Forelimb muscle (tissue), 1 donor: ENCODE data around the gene CCDC80. TPM values are rescaled to one million over a fixed set of nuclear protein-coding genes. Genes with fewer than 3 reads are reported as not detected.

Experiments
- DNase-seq: peaks from one replicate; pipeline ENCODE4 v3.0.0-alpha.2; 2013; ENCODE audit warnings: low read depth
- polyA plus RNA-seq: library from polyadenylated mRNA; unstranded; fragments of 120-200 nt; gene quantifications from one replicate; pipeline ENCODE4 v1.2.1, GENCODE V29; 2013; ENCODE audit not compliant: insufficient read length

Gene CCDC80, protein sequence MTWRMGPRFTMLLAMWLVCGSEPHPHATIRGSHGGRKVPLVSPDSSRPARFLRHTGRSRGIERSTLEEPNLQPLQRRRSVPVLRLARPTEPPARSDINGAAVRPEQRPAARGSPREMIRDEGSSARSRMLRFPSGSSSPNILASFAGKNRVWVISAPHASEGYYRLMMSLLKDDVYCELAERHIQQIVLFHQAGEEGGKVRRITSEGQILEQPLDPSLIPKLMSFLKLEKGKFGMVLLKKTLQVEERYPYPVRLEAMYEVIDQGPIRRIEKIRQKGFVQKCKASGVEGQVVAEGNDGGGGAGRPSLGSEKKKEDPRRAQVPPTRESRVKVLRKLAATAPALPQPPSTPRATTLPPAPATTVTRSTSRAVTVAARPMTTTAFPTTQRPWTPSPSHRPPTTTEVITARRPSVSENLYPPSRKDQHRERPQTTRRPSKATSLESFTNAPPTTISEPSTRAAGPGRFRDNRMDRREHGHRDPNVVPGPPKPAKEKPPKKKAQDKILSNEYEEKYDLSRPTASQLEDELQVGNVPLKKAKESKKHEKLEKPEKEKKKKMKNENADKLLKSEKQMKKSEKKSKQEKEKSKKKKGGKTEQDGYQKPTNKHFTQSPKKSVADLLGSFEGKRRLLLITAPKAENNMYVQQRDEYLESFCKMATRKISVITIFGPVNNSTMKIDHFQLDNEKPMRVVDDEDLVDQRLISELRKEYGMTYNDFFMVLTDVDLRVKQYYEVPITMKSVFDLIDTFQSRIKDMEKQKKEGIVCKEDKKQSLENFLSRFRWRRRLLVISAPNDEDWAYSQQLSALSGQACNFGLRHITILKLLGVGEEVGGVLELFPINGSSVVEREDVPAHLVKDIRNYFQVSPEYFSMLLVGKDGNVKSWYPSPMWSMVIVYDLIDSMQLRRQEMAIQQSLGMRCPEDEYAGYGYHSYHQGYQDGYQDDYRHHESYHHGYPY
- 67.9 TPM for polyA plus RNA-seq

DNA sequence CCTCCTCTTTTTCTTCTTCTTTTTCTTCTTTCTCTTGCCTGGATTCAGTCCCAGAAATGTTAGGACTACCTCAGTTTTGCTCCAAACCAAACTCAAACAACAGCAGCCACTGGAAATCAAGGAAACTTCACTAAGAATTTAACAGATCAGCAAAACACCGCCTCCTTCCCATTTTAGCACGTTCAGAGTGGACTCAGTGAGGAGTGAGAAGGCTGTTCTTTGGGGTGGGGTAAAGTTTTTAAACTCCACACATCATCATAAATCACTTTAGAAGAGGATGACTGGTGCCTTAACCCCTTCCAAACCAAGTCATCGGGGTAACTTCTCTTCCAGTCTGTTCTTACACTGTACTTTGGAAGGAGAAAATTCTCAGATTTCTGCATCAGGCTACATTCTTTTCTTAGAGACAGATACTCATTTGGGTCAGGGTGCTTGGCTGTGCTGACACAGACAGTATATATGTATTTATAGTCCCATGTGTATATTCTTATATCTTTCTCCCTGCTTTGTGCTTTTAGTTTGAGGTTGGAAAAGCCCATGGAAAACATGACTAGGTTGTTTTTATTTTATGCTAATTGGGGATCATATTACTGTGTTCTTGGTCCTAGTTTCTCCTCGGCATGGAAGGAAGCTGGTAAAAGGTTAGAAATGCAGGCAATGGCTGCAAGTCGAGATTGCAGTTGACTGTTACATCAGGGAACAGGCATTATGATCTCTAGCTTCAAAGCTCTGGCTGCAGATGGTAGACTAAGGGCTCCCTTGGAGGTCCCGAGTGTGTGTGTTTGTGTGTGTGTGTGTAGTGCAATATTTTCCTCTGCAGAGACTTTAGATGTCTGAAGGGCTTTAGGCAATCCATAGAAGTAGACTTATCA, at the start of gene CCDC80:
CCDC80 (minus strand) TSS at position 214 of the 872 bp plus-strand sequence. CDS start 1,238 bp downstream, outside the sequence.
- peak; percentile 61 for DNase-seq

DNA sequence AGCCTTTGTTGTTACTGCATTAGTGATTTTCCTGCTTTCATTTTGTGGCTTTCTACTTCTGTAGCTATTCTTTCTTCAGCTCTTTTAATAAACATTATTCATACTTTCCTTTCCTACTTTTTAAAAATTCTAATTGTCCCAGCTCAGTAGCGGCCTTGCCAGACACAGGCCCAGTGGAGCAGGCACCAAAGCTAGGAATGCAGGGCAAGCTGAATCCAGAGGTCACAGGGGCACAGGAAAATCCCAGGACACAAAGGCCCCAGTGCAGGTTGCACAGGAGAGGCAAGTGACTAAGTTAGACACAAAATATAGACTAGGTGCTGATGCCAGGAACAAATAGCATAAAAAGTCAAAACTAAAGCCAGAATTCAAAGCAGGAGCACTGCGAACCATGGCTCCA, 49.0 kb upstream of the CCDC80 start:
- DNase-seq: no peak

DNA sequence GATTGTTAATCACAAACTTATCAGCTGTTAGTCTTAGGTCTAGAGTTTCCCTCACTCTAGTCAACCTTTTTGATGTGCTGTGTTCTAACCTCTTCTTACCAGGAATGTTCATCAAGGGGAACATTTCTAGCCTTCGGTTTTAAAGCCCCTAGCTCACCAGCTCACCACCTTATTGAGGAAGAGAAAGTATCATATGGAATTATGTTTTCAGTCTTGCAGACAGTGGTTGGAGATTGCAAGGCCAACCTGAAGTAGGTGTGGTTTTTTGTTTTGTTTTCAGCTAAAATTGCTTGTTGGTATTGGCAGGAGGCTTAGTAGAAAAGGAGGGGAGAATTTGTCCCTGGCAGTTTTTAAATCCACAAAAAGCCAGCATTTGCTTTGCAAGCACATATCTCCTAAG, 48.4 kb upstream of the CCDC80 start:
- no peak for DNase-seq

DNA sequence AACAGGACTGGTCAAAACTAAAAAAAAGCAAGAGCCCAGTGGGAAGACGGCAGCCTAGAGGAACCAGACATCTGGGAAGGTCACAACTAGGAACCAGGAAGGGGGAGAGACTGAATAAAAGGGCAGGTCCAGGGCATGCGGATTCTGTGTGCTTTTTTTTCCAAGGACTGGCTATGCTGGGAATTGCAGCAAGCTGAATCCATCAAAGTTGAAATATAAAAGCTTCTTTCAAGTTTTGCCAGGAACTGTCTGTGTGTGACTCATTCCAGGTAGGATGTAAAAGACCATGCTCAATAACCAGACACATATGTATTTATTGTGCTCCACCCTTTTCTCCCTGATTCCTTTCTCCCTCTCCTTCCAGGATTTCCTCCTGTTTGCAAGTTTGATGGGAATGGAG, 47.9 kb upstream of the CCDC80 start:
- DNase-seq: no peak

DNA sequence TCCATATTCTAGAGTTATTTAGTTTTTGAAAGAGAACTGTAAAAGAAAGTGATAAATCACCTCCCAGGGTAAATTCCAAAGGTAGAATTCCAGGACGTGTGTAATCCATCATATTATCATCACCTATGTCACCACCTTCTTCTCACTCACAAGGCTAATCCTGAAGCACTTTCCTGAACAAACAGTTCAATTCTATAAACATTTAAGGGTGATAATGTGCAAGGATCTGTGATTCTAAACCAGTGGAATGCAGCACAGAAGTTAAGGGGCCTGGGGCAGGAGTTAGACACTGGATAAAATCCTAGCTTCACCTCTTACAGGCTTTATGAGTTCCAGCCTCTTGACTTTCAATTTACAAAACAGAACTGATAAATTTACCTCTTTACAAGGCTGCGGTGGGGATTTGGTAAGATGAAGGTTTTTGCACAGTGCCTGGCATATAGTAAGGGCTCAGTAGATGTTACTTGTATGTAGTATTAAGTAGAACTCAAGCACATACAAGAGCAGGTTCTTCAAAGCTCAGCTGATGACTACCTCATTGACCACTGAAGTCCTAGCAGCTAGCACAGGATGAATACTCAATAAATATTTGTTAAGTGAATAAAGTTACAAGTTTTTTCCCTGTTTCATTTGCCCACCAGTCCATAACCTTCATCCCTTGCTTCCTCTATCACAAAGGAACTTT, 47.3 kb upstream of the CCDC80 start:
- DNase-seq: no peak

DNA sequence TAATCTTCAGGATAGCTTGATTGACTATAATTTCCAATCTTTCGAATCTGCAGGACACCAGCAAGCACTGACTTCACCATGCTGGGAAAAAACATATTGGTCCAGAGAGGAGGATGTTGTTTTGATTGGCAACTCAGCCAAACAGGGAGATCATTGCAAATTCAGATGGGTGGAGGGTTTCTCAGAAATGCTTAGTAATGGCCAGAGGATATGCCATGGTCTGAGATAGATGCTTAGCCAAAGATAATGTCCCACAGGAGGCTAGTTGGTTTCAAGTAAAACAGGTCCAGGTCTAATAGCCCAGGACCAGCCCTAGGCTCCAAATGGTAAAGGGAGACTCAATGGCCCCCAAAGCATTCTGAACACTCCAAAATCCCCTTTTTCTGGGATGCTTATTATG, 46.7 kb upstream of the CCDC80 start:
- no peak for DNase-seq

DNA sequence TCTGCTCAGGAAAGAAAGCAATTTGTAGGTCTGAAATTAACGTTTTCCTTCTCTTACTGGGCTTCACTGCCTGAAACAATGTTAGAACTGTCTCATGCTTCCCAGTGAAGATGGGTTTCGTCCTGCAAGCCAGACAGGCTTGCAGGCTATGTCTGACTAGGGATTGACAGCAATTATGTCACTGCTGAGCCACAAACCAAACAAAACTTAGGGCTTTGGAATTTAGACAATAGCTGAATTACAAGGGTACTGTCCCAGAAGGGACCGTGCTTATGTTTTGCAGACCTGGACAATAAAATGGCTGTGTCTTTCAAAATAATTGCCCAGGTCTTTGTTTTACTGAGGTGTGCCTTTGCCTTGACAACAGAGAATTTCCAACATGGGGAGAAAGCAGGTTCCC, 46.3 kb upstream of the CCDC80 start:
- no peak for DNase-seq

DNA sequence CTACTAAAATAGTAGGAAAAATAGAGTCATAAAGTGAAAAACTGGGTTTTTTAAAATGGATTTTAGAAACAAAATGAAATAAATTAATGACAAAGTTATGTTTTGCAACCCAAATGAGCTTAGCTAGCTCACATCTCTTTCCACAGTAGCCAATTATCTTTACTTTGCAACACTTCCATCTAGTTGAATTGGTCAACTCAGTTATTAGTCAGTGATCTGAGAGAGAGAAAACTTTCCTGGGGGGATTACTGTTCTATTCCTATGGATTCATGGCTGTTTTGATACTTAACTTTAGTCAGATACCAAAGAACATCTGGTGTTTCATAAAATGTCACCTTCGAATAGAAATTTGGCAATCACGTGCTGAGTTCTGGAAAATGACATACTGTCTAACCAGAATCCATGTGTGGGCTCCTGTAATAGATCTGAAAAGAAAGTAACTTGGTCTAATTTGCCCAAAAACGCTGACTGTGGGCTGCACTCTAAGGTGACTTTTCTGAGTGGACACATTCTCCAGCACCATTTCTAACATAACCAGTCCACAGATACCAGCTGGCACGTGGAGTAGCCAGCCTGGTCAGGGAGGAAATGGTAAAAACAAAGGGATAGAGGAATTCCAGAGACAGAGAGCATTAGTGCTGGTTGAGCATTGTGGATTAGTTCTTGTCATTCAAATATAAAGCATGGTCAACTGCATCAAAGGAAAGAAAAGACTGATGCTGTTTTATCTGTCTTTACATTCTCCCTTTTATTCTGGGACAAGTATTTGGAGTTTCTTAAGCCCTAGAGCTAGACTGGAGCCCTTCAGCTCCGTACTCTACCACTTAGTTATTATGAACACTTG, 45.2 kb upstream of the CCDC80 start:
- no peak for DNase-seq

DNA sequence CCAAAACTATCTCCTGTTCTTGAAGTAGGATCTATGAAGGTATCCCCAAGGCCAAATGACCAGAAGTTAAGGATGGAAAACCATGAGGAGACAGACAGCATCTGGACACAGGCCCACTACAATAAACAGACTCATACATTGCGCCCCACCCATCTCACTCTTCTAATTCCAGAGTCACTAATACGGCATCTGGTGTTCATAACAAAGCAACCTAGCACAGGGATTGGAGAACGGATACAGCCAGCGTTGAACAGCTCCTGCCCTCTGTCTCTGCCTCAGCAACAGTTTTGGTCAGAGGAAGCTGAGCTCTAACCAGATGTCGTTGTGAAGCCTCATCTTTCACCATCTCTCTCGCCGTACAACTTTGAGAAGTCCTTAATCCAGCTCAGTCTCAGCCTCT, 44.5 kb upstream of the CCDC80 start:
- no peak for DNase-seq

DNA sequence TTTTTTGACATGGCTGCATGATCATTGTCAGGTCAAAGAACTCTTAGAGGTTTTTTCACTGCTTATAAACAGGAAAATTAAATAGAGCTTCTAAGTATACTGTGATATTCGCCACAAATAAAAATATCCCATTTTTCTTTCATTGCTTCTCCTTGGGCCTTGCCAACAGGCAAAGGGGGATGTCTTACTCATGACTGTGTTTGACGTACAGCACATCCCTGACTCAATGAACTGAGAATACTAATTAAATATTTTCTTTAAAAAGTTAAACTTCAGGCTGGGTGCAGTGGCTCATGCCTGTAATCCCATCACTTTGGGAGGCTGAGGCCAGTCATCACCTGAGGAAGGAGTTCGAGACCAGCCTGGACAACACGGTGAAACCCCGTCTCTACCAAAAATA, 41.4 kb upstream of the CCDC80 start:
- DNase-seq: no peak

DNA sequence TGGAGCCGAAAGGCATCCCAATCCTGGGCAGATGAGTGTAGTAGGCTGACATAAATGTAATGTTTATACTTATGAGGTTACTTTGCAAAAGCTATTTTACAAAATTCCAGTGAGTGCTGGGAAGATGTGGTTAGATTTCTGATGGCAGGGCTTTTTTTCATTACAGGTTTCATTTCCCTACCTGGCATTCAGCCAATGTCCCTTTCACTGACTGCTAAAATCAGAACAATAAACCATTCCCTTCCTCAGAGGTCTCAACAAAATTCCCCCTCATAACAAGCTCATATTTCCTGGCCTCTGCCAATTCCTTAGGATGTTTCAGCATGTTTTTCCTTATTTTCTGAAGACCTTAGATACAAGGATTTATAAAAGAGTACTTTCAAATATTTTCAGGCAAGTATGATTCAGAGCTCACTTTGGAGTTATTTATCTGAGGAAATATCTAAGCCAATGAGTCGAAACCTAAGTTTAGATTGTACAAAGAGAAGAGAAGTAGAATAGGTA, 40.9 kb upstream of the CCDC80 start:
- no peak for DNase-seq

DNA sequence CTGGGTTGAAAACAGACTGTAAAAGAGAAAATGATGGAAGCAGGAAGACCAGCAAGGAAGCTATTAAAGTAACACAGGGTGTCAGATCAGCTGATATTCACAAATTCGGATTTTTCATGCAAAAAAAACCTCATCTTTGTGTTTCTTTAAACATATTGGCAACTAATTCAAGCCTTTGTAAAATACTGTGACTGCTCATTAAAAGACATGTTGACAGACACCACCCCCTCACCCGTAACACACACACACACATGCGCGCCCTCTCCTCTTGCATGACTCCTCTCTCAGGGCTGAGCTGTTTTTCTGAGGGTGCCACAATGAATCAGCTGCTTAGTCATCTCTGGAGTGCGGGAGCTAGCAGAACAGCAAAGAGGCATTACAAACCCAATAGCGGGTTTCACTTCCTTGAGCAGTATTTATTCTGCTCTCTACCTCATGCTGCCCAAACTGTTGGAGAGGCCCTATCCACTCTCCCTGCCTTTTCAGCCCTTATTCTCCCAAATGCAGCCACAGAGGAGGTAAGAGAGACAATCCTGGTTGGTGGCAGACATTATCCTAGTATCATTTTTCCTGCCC, 35.8 kb upstream of the CCDC80 start:
- peak; percentile 19 for DNase-seq

DNA sequence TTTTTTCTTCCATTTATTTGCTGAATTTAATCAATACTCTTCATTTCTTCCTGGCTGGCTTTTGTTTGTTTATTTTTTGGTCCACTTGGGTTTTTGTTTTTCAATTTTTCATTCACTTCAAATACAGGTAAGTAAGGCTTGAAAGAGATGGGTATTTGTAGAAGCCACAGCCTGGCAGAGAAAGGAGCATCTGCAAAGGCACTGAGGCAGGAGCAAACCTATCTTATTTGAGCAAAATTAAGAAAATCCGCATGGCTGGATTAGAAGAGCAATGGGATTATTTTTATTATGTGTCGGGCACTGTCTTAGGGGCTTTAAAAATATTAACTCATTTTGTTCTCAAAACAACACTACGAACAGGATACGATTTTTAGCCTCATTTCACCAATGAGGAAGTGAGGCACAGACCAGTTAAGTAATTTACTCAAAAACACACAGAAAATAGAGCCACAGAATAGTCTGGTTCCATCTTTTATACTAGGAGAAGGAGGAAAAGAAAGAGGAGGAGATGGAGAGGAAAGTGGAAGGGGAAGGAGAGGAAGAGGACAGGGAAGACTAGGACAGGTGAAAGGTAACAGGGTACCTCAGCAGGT, 35.1 kb upstream of the CCDC80 start:
- no peak for DNase-seq

DNA sequence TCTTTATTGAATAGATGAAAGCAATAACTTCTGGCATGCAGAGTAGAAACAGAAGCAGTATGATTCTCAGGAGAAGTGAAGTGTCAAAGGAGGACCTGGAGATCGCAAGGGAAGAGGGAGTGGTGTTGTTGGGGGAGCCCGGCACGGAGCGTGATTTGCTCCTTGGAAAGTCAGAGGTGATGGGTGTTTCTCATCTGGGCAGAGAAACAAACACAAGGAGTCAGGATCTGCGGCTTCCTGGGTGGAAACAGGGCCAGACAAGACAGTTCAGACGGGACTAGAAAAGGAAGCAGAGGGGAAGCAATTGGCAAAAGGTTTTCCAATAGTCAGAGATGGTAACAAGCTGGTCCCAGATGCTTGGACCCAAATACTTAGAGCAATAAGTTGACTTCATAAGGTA, 34.4 kb upstream of the CCDC80 start:
- DNase-seq: no peak

DNA sequence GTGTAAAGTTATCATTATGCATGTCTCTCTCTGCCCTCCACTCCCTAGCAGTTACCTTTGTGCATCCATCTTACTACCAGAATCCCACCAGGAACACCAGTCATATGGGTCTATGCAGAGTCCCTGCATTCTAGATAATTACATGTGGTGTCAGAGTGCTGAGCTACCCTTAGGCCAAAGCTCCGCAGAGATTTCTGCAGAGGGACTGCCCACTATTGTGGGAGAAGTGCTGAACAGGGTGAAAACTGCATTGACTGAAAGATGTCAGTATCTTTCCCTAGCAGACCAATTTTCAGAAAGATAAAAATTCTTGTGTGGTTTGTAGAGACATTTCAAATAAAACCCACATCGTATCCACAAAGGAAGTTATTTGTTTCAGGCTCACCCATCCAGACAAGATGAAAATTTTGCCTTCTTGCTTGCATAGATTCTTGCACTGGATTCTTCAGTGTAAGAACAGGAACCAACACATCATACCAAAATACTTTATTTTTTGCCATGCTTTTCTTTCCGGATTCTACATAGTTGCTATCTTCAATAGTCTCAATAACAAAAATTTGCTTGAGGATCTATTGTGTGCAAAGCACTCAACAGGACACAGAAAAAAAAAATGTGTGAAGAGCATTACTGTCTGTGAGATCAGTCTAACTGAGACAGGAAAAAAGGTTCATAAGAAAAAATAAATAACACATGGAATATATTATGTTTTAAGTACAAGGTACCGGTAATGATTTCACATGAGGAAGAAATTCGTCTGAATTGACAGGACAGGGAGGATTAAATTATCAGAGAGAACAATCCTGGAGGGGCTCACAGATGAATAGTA, 32.0 kb upstream of the CCDC80 start:
- DNase-seq: no peak

DNA sequence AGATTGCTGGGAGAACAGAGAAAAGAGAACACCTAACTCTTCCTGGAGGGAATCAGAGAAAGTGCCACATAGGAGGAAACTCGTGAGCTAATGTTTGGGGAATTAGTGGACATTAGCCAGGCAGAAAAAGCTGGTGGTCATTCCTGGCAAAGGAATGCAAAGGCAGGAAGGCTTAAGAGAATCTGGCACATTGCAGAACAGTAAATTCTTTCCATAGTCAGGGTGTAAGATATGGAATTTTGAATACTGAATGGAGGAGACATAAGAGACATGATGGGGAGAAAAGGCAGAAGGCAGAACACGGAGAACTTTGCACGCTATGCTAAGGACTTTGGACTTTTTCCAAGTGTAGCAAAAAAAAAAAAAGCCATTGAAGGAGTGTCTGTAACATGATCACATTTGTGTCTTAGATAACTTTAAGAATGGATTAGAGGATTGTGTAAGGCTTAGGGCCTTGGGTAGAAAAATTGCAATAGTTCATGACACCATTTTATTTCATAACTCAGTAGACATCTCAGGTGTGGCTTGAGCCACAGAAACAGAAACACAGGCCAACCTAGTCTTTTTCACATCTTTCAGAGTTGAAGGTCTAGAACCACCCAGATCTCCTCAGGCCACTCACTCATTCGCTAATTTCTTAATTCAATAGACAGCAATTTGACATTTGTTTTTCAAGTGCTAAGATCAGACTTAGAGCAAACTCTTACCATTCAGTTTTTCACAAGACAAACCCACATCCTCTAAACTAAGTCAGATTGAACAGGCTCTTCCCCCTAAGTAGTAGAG, 31.2 kb upstream of the CCDC80 start:
- DNase-seq: no peak

DNA sequence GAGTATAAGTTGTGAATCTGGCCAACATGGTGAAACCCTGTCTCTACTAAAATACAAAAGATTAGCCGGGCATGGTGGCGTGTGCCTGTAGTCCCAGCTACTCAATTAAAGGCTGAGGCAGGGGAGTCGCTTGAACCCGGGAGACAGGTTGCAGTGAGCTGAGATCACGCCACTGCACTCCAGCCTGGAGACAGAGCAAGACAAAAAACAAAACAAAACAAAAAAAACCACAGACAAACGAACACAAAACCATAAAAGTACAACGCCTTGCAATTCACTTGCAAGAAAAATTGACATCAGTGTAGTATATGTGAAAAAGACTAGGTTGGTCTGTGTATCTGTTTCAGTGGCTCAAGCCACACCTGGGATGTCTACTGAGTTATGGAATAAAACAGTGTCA, 29.9 kb upstream of the CCDC80 start:
- no peak for DNase-seq

DNA sequence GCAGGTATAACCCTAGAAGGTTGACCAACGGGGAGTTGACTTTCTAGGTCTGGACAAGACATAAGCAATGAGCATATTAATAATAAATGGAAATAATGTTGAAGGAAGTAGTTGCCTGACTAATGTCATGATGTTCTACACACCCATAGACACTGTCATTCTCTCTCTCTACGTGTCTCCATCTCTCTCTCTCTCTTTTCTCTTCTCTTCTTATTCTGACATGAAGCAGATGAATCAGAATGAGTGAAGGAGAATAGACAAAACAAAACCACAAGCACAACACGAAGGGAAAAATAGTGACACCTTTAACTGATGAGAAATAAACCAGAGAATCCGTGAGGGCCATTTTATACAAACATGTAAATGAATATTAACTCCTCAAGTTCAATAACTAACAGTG, 26.7 kb upstream of the CCDC80 start:
- no peak for DNase-seq
